Sciatic nerve (tissue), 2 donors: ENCODE measurements around the gene CLEC1B. TPM values are rescaled to one million over a fixed set of nuclear protein-coding genes. Genes with fewer than 3 reads are reported as not detected.
"Not testable (repeated sequence)": the region's sequence is repeated elsewhere in the genome, so short reads cannot be mapped to it uniquely, and the experiment has no call there.

ENCODE experiments used
- ATAC-seq: fragments of 200-7000 bp; cut with Tn5 transposase; one replicate; pipeline ENCODE4 v1.9.1; 2020; ENCODE audit warnings: mild to moderate bottlenecking, moderate library complexity
- DNase-seq: peaks from one replicate; pipeline ENCODE4 v3.0.0-alpha.2; 2020; ENCODE audit warnings: low spot score
- intact Hi-C: fragments of 100-400 bp; cut with DNase I; formaldehyde crosslinking; loops from one replicate; pipeline ENCODE4 v1.14.2; 2022
- total RNA-seq: library from RNA; stranded (reverse); fragmentation: NEBNext Ultra II Directional; extraction: Animal tissue kit (Norgen Biotek cat#: 25700); gene quantifications from one replicate; pipeline ENCODE4 v1.2.1, GENCODE V29; 2021
- donor health status: DM: no; HTN: no; CAD: no.
- donor health status: DM: no; HTN: no; CAD: no.

CLEC1B gene
- total RNA-seq, 1 donor from 2014 or later, result not detected

DNA sequence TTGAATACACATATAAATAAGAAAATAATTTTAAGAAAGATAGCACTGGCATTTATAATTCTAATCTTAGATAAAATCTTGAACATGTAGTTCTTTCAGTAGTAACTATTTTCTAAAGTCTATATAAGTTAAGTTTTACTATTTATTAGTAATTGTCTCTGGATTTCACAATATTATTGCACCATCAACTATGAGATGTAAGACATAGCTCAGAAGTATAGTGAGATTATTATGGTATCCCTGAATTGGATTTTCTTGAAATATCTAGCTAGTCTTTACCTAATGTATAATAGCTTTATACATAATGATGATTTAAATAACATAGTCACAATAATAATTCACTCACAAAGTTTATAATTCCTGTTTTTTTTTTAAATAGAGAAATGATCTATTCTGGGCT lies 21.0 kb downstream of the CLEC1B start:
- intact Hi-C loops, result no loop called here
- DNase-seq, result no peak
- no peak for ATAC-seq

GRCh38 chr12:9976626-9977025 lies 22.3 kb downstream of the CLEC1B start:
- intact Hi-C loops, DNase-seq, ATAC-seq: not testable (repeated sequence)

GRCh38 chr12:9975614-9976013 lies 23.3 kb downstream of the CLEC1B start:
- intact Hi-C loops, result no loop called here
- ATAC-seq, result no peak
- no peak for DNase-seq

DNA sequence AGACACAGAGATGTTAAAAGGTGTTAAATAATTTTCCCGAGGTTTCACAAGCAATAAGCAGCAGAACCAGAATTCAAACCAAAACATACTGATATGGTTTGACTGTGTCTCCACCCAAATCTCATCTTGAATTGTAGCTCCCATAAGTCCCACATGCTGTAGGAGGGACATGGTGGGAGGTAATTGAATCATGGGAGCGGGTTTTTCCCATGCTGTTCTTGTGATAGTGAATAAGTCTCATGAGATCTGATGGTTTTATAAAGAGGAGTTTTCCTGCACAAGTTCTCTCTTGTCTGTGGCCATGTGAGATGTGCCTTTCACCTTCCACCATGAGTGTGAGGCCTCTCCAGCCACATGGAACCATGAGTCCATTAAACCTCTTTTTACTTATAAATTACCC lies 24.2 kb downstream of the CLEC1B start:
- DNase-seq, ATAC-seq: not testable (repeated sequence)

GRCh38 chr12:9973949-9974348 lies 25.0 kb downstream of the CLEC1B start:
- no peak for ATAC-seq
- intact Hi-C loops, result no loop called here
- DNase-seq, result no peak

More for the DNA sequence above, 24.2 kb downstream of the CLEC1B start:
- intact Hi-C loops, result not testable (repeated sequence)

GRCh38 chr12:9971181-9971580 lies 27.7 kb downstream of the CLEC1B start, which contains the start of gene CLEC12A:
TSS of gene CLEC12A (plus strand) at chr12:9971409. CDS start at chr12:9971597, 188 bp downstream.
- ATAC-seq (no peak), DNase-seq (no peak)
- intact Hi-C loops, result no loop called here

- intact Hi-C loops, result no loop called here
- no peak for ATAC-seq
- no peak for DNase-seq
These were observed 29.2 kb downstream of the CLEC1B start for GRCh38 chr12:9969673-9970072.

DNA sequence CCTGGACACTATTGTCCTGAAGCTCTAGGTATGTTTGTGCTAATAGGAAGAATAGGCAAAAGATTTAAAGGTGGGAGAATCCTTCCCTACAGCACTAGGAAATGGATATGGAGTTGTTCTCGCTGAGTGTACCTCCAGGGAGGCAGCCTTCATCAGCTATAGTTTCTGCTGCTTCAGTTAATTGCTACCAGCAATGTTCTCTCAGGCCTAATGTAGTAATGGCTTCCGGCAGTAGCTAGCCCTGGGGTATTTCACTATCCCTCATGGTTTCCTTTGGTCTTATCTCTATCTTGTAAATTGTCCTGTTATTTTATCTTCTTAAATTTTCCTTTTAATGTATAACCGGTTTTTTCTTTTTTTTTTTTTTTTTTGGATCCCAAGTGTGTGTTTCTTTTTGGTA lies 37.0 kb downstream of the CLEC1B start:
- intact Hi-C loops, result no loop called here
- no peak for ATAC-seq
- DNase-seq, result no peak

DNA sequence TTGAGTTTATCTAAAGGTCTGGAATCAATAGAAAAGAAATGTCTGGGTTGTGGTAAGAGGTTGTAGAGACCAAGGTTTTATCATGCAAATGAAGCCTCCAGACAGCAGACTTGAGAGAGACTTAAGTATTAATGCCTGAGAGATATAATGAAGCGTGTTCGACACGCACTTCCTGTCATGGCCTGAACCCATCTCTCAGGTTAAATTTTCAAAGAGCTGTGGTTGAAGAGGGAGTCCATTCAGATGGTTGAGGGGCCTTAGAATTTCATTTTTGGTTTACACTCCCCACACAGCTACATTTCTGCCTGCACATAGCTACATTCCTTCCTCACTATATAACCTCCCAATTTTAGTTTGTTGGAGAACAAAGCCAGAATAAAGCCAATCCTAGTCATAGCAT lies 37.8 kb downstream of the CLEC1B start:
- ATAC-seq (no peak), DNase-seq (no peak)
- intact Hi-C loops, result no loop called here

DNA sequence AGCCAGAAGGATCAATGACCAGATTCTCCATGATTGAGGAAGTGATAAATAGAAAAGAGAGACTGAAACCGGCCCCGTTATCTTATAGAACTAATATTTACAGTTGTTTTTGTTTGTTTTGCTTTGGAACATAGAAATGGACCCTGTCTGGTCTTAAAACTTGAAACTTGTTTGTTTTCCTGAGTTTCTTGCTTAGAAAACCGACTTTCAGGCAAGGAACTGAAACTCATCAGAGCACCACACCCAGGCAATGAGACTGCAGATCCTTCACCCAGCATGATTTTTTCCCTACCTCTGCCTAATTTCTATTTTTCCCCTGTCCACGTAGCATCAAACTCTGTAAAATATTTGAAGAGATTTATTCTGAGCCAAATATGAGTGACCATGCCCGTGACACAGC lies 38.3 kb downstream of the CLEC1B start:
- no peak for DNase-seq
- intact Hi-C loops, result no loop called here
- no peak for ATAC-seq

DNA sequence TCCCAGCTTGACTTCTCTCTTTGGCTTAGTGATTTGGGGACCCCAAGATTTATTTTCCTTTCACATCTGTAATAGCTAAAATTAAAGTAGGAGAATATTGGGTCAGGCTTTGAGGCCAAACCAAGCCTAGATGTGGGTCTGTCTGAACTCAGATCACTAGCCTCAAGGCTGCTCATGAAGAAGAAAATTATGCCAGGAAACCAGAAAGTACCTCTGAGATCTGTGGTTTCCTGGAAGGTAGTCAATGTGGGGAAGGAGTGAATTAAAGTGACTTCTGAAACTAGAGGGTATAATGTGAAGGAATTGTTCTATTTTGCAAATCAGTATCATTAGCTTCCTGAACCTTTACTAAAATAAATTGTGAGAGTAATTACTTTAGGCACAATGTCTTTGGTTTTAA lies 41.1 kb downstream of the CLEC1B start:
- intact Hi-C loops, result no loop called here
- no peak for DNase-seq
- ATAC-seq, result no peak

- ATAC-seq, intact Hi-C loops, DNase-seq: not testable (repeated sequence)
These were observed 45.8 kb downstream of the CLEC1B start for GRCh38 chr12:9952954-9953729.

DNA sequence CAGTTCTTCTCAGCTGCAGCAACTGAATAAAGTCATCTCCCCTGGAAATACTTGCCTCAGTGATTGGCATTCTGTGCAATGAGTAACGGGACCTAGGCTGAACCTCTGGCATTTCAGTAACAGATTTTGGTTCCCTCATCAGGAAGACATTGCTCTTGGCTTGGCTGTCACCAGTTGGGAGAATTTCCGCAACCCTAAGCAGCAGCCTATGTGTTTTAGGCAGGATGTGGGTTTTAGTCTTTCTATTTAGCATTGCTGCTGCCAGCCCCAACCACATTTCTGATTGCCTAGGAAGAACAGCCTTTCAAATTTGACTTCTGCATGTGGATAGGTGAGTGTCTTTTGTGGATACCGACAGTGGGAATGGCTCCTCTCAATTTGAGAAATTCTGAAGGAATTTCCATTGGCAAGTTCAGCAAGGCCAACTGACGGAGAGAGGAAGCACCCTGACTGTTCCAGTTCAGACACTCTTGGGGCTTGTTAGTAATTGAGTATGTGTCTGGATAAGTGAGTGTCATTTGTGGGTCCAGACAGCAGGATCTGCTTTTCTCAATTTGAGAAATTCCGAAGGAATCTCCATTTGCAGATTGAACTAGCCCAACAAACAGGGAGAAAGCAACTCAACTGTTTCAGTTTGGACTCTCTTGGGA lies 47.8 kb downstream of the CLEC1B start:
- ATAC-seq (no peak), DNase-seq (no peak)
- intact Hi-C loops, result no loop called here

- peak; percentile 30 for ATAC-seq
- intact Hi-C loops, result no loop called here
These were observed 50.2 kb downstream of the CLEC1B start for GRCh38 chr12:9948606-9949296.

DNA sequence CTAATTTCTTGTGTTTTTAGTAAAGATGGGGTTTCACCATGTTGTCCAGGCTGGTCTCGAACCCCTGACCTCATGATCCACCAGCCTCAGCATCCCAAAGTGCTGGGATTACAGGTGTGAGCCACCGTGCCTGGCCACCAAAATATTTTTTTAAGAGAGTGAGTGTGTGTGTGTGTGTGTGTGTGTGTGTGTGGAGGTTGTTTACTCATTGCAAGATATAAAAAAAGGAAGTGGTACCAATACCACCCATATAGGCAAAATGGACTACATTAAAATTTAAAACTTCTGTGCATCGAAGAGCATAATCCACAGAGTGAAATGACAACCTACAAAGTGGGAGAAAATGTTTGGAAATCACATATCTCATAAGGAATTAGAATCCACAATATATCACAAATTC lies 51.2 kb downstream of the CLEC1B start:
- DNase-seq (no peak), ATAC-seq (no peak)
- intact Hi-C loops, result no loop called here

More at GRCh38 chr12:9948606-9949296, 50.2 kb downstream of the CLEC1B start:
- DNase-seq, result no peak

DNA sequence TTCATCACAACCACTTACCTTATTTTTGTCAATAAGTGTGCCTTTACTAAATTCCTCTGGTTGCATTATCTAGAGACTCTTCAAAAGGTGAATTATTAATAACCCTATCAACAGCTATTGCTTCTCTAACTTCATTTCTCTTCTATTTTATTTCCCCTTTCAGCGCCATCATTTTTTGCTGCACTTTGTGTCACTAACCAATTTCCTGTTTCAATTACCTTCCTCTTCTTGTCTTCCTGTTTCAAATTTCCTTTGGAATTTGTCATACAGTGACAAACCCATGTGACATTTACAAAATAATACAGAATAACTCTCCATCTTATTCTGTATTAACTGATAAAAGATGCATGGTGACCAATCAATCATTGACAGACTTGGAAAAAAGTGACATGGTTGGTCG lies 54.5 kb downstream of the CLEC1B start:
- DNase-seq (no peak), ATAC-seq (no peak)
- intact Hi-C loops, result no loop called here

- intact Hi-C loops, result no loop called here
- DNase-seq (no peak), ATAC-seq (no peak)
These were observed 55.7 kb downstream of the CLEC1B start for GRCh38 chr12:9943240-9943639.
